ENCODE data around the gene CAMKK2.

GRCh38 chr12:121289962-121290361, 6.5 kb downstream of the CAMKK2 start:
- TF ChIP-seq CTCF (IDR thresholded peaks at IDR 0.05; ENCODE audit: low read length) (no peak), EZH2 (IDR thresholded peaks at IDR 0.05; ENCODE audit: borderline replicate concordance, low read length) (no peak)
